Liver (tissue), 3 donors: ENCODE results near the gene VWA5B2.

Experiments used
- EGR1 ChIP-seq, 2 donors: IDR thresholded peaks; 2 replicates each; pipeline ENCODE4 v1.6.1; 2016 to 2018; ENCODE audit warnings: antibody characterized with exemption in 2 of 2, low read depth in 2 of 2
- NR2F2 ChIP-seq: IDR thresholded peaks from 2 replicates; pipeline ENCODE4 v1.6.1; 2016; ENCODE audit warnings: antibody characterized with exemption
- RXRA ChIP-seq, 2 donors: IDR thresholded peaks; 2 replicates each; pipeline ENCODE4 v1.6.1; 2017 to 2018; ENCODE audit warnings: antibody characterized with exemption in 2 of 2, mild to moderate bottlenecking in 1 of 2
- SP1 ChIP-seq: IDR thresholded peaks from 2 replicates; pipeline ENCODE4 v1.6.1; 2018; ENCODE audit warnings: antibody characterized with exemption, mild to moderate bottlenecking
- TAF1 ChIP-seq: conservative IDR thresholded peaks from 2 replicates; pipeline ENCODE4 v1.6.1; 2016; ENCODE audit warnings: antibody characterized with exemption, mild to moderate bottlenecking
- TF ChIP-seq, protein P1 (sequence below): fragments of 150-350 bp; IDR thresholded peaks from 2 replicates; pipeline ENCODE4 v1.5.1; 2017; ENCODE audit warnings: improper control_type of control experiment, low read depth, low read length; ENCODE audit not compliant: missing input control
- donor health status: healthy.
- donor health status: healthy.

DNA sequence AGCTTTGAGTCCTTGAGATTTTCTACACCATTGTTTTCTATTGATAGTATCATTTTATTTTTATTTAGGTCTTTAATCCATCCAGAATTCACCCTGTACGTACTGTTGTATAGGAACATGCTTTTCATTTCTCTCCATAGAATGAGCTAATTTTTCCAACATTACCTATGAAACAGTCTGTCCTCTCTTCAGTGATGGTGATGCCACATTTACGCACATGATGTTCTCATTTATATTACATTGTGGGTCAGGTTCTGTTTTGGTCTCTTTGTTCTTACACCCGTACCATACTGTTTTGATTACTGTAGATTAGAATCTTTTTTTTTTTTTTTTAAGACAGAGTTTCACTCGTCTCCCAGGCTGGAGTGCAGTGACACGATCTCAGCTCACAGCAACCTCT is 17.7 kb upstream of the VWA5B2 start:
- TF ChIP-seq, protein P1, sequence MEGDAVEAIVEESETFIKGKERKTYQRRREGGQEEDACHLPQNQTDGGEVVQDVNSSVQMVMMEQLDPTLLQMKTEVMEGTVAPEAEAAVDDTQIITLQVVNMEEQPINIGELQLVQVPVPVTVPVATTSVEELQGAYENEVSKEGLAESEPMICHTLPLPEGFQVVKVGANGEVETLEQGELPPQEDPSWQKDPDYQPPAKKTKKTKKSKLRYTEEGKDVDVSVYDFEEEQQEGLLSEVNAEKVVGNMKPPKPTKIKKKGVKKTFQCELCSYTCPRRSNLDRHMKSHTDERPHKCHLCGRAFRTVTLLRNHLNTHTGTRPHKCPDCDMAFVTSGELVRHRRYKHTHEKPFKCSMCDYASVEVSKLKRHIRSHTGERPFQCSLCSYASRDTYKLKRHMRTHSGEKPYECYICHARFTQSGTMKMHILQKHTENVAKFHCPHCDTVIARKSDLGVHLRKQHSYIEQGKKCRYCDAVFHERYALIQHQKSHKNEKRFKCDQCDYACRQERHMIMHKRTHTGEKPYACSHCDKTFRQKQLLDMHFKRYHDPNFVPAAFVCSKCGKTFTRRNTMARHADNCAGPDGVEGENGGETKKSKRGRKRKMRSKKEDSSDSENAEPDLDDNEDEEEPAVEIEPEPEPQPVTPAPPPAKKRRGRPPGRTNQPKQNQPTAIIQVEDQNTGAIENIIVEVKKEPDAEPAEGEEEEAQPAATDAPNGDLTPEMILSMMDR: no peak
- TF ChIP-seq RXRA (IDR thresholded peaks at IDR 0.05) (no peak), TAF1 (no peak), SP1 (no peak), EGR1 (IDR thresholded peaks at IDR 0.05; ENCODE audit: low read depth in 2 of 2) (no peak), NR2F2 (no peak)
